Cerebellar cortex (tissue), 1 donor: Measurements from ENCODE around the gene WNT11.

Experiments used
- DNase-seq: peaks from one replicate; pipeline ENCODE4 v3.0.0-alpha.2; 2015; ENCODE audit warnings: low spot score

Gene WNT11

DNA sequence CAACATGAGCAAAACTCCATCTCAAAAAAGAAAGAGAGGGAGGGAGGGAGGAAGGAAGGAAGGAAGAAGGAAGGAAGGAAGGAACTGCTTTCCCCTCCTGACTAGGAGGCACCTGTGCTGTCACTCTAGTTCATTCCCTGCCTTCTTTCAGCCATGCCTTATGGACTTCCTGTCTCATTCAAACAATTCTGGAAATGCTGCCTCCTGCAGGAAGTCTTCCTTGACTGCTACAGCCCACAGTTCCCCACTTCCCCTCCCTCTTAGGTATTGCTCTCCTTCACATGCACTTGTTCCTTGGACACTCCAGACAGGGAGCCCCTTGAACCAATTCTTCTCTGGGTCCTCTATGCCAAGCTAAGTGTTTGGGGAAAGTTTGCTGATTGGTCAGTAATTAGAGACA, 31.6 kb upstream of the WNT11 start:
- DNase-seq, result peak; percentile 54

DNA sequence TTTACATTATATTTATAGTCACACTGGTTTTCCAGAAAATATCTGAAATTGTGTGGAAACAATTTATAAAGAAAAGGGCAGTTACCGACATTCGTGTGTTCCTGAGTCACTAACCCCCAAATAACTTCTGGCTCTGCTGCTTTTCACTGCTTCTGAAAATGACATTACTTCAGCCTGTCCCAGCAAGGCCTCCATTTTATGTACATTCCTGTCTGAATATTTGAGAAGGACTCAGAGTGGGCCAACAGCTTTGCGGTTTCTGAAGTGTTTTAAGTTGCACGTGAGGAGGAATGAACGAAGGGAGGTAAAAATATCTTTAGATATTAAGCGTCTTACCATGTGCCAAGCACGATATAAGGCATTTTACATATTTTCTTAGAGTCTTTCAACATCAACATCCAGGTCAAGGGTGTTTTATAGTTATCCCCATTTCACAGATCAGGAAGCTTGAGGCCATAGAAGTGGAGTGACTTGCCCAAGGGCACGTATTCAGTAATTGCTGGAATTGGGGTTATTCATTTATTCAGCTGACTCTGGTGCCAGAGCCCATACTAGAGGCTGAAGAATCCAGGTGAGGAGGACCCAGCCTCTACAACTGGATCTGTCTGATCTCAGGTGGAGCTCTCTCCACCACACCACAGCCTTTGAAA, 30.8 kb upstream of the WNT11 start:
- no peak for DNase-seq

DNA sequence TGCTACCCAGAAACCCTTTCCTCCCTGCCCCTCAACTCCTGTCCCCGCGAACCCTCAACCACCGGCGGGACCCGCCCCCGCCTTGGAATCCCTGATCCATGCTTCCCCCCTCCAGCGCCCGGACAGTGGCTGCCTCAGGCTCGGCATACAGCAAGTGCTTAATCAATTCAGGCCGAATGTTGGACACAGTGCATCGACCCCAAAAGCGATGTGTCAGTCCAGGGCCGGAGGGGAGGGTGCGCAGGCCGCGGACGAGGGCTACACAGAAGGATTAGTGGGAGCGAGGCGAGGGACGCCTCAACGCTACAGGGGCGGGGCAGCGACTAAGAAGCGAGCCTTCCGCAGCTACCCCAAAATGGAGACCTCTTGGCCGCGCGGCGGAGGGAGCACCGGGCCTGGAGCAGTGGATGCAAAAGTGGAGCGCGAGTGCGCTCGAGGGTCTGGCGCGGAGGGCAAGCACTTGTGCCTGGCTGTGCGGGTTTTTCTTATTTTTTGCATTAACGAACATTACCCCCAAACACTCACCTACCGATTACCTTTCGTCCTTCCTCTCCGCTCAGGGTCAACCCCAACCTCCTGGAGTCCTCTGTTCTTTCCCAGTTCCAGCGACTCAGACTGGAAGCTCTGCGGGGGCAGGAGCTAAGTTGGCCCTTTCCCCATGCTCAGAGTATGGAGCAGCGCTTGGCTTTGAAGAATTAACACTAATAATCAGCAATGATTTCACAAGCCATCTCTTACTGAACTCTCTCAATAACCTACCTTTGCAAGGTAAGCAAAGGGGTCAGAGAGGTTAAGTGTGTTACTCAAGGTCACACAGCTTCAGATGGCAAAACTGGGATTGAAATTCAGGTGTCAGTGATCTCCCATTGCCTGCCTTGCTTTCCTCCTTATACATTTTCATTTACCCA, 30.0 kb upstream of the WNT11 start:
- peak; percentile 68 for DNase-seq

DNA sequence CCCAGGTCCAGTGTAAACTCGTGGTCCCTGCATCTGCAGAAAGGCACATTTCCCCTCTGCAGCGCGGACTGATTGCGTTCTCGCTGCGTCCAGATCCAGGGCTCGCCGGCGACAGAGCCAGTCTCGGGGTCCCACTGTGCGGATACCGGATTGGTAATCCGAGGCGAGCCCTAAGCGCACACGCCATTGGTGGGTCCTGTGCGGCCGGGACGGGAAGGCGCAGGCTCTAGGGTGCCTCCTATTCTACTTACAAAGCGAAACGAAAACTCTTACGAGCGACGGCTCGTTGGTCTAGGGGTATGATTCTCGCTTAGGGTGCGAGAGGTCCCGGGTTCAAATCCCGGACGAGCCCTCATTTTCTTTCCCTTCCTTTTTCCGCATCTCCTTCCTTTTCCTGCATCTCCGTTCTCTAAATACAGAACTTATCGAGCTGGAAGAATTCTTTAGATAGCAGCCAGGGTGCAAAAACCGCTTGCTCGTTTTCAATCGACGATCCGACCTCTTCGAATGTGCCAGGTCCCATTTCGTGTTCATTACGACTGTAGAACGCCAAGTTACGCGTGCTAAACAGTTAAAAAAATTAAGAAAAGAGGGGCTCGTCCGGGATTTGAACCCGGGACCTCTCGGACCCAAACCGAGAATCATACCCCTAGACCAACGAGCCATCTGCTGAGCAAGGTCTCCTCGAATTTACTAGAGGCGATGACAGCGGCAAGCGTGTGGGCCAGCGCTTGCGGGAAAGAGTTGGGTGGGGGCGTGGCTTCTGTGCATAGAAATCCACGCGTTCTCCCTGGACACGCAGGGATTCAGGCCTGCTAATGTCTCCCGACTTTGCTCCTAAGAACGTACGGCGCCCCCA, 29.2 kb upstream of the WNT11 start:
- DNase-seq, result peak; percentile 97

DNA sequence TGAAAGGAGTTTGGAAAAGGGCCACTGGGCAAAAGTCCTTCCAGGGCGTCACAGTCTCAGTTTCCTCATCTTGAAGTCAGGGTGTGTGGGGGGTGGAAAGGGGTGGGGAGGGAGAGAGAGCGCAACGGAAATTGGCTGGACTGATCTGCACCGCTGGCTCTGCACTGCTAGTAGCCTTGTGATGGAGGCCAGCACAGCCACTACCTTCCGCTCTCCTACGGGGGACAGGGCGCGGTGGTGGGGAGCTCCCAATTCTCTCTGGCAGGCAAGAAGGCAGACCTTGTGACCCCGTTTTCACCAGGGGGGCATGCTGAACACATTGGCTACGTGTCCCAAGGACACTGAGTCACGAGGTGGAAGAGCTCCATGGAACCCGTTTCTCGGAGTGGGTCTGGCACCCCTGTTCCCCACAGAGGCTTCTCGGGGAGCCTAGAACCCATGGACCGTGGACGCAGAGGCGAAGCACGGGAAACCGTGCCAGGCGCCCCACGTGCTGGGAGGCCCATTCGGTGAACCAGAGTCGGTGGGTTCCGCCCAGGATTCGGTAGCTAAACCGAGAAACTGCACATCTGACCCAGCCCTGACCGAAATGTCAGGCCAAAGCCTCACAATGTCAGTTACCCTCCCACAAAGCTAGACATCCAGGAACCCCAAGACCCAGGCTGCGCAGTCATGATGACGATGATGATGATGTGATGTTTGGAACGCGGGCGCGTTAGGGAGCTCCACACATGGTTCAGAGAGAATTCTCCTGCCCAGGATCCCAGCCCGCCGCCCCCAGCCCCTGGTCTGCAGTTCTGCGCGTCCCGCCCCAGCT, 28.3 kb upstream of the WNT11 start:
- DNase-seq, result peak; percentile 71

DNA sequence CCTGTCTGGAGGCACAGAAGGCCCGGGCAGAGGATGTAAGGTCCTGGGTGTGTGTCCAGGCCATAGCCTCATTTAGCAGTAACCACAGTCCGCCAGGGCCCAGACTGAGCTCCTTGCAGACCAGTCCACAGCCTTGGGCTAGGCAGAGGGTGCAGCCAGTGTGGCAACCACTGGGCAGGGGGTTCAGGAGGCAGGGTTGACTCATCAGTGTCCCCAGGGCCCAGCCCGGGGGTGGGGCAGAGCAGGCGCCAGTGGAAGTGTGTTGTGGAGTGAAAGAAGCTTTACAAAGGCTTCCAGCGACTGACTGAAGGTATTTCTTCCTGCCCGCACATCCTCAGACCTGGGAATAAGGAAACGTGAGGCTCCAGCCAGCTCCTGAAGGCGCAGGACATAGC, 27.7 kb upstream of the WNT11 start:
- DNase-seq, result peak; percentile 39

DNA sequence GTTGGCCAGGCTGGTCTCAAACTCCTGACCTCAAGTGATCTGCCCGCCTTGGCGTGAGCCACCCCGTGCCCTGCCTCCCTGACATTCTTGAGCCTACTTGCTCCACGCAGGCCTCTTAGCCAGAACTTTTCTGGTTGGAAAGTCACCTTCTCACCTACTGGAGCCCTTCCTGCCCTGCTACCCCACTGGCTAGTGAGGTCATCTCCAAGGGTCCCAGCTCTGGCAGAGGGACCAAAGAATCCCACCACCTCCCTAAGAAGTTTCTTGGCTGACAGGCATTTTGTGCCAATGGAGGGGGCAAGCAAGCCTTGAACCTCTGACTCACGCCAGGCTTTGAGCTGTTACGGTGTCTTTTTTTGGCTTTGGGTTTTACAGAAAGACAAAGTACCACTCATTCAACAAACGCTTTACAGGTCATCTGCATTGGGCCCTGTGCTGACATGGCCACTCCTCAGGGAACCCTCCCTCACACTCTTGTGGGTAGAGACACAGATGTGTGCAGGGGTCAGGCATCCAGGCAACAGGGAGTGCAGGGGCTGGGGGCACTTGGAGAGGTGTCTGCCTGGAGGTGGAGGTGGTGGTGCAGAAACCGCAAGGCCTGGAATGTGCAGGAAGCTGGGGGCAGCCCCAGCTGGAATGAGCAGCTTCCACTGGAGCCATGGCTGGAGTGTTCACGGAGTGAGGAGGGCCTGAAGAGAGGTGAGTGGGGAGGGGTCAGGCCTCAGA, 27.1 kb upstream of the WNT11 start:
- DNase-seq, result no peak

DNA sequence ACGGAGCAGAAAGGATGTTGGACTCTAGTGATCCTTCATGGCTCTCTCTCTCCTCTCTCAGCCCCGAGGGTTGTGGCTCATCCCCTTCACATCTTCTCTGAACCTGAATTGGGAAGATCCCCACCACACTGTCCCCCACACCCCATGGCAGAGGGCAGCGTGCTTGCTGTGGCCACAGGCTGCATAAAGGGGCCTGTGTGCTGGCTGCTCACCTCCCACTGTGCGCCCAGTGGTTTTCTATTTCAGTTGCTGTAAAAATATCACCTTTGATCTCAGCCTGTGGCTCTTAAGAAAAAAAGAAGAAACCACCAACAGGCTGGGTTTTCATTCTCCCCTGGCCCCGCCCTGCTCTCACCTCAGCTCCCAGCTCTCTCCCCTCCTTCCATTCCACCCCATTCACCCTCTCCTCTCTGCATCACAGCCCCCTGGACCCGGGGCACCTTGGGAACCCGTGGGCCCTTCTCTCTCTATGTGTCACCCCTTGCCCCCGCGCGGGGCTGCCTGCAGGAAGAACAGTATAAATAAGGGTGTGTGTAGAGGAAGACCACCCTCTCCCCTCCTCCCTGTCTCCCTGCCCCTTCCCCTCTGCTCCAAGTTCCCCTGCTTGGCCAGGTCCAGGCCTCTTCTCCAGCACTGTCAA, 25.8 kb upstream of the WNT11 start:
- DNase-seq, result no peak

DNA sequence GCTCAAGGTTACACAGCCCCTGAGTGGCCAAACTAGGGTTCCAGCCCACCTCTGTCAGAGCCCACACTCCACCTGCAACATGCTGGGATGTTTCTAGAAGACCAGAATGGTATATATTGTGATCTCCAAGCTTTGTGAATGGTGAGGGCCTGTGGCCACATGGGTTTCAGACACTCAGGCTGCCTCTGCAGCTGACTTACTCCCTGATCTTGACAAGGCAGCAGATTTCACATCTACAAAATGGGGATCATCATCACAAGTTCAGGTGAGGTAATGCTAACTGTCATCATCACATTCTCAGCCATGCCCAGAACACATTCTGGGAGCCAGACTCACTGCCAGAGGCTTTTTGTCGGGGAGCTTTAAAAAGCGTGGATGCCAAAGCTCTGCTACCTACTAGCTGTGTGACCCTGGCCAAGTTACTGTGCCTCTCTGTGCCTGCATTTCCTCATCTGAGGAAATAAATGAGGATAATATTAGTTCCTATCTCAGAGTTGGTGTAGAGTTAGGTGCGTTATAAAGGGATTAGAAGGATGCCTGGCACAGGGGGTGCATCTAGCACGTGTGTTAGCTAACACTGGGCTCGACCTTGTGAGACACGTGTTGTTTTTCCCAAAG, 24.9 kb upstream of the WNT11 start:
- no peak for DNase-seq

DNA sequence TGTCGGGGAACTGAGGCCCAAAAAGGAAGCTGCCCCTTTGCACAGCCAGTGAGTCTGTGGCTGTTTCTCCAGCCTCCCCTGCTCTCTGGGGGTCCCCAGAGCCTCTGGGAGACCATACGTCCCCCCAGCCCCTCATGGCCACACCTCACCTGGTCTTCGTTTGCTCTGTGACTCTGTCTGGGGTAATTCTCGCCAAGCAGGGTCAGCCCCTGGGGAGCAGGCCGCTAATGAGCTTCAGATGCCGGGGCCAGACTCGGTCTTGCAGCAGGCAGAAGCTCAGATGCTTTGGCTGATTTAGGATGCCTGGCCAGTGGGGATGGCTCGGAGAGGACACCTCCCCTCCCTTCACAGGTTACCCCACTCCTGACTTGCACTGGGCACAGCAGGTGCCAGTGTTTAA, 24.1 kb upstream of the WNT11 start:
- DNase-seq, result no peak

DNA sequence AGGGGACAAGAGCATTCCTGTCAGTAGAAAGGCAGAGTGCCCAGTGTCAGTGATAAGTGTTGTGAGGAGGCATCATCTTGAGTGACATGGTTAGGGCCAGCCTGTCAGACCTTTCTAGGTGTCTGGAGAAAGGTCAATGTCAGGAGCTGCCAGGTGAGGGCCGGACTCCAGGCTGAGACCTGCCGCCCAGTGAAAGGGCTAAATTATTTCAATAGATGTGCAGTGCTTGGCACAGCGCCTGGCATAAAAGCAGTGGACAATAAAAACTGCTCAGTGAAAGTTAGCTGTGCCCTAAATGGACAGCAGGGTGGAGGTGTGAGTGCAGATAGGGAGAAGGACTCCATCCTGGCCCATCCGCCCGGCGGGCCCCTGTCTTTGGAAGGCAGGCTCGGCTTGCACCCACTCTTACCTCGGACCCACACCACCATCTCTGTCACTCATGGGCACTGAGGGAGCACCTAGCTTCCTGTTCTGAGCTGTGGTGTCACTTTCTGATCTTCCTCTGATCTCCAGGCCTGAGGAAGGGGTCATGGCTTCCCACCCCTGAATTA, 23.5 kb upstream of the WNT11 start:
- no peak for DNase-seq

DNA sequence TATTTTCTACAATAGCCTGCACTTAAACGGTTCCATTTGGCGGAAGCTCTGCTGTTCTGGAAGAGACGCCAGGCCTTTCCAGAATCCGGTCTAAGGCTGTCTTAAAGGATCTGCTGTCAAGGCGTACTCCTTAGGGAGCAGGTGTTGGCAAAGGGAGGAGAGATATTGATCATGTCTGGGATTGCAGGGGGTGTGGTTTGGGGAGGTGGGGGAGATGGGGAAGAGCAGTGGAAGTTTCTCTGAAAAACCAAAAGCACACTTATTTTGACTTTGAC, 22.5 kb upstream of the WNT11 start:
- DNase-seq, result no peak

DNA sequence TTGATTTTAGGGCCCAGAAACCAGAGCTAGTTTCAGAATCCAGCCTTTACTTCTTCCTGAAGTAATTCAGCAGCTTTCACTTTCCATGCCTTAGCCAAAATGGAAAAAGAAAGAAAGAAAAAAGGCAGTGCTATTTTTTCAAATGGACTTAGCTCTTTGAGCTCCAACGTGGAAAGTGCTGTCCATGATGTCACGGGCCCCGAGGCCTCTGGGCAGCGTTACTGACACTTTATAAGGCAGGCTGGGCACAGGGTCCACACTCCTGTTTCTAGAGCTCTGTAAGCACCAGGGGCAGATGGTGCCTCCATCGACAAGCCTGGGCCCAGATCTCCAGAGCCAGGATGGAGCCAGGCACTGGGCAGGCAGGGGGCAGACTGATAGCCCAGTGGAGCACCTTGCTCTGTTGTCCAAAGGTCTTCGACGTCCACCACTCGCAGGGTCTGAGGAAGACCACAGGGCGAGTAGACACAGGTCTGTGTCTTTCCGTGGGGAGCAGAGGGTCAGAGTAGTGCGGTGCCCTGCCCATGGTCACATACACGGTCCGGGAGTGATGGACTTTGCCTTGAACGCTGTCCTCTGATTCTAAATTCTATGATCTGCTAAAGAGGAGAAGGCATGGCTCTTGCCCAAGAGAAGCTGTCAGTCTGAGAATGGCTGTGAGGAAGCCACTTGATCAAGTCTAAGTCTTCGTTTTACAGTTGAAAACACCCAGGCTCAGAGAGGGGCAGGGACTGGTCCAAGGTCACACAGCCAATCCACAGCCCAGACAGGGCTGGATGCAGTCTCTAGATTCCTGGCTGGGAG, 22.0 kb upstream of the WNT11 start:
- no peak for DNase-seq

DNA sequence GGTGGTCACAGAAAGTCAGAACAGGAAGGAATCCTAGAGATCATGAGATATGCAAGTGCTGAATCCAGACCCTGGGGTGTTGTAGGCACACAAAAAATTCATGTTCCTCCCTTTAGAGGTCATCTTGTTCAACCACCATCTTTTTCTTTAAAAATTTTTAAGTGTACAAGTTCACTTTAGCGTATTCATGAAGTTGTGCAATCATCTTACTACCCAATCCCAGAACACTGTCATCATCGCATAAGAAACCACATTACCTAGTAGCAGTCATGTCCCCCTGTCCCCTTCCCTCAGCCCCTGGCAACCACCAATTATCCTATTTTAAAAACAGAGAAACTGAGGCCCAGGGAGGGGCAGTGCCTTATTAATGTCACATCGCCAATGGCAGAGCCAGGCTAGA, 20.3 kb upstream of the WNT11 start:
- DNase-seq, result no peak

DNA sequence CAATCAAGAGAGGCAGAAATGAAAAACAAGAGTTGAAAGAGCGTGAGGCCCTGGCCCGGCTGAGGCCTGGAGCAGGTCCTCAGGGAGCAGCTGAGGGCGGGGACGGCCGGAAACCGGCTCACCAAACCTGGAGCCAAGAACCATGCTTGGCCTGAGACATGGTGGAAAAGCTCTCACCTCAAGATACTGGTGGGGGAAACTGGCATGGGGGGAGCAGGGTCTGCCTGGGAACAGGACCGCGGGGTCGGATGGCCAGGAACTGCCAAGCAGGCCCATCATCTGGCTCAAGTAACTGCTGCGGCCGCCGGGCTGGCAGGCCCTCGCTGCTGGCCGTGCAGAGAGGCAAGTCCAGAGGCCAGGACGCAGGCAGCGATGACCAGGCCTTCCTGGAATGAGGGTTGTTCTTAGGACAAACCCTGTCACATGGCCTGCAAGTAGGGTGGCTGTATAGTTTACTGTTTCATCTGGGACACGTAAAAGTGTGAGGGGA, 18.9 kb upstream of the WNT11 start:
- no peak for DNase-seq

DNA sequence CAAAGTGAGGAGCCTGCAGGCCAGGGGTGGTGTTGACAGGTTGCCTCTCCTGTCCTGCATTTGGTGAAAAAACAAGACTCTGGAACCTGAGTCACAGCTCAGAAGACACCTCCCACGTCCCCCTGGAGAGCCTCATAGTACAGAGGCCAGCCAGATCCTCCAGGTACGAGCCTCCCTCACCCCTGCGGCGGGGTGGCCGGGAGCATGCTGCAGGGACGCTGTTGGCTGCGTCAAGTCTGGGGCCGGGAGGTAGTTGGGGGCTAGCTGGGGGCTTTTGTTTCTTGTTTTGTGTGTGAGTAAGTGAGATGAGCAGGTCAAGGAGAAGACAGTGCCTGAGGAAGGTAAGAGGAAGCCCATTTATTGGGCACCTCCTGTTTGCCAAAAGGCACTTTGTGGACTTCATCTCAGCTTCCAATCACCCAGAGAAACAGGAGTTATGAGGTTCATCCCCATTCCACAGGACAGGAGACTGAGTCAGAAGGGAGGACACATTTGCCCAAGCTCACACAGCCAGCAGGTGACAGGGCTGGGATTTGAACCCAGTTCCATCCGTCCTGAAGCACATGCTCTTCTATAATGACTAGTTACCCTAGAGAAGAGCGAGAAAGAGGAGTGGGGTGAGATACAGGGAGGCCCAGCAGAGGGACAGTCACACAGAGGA, 18.3 kb upstream of the WNT11 start:
- DNase-seq, result no peak

DNA sequence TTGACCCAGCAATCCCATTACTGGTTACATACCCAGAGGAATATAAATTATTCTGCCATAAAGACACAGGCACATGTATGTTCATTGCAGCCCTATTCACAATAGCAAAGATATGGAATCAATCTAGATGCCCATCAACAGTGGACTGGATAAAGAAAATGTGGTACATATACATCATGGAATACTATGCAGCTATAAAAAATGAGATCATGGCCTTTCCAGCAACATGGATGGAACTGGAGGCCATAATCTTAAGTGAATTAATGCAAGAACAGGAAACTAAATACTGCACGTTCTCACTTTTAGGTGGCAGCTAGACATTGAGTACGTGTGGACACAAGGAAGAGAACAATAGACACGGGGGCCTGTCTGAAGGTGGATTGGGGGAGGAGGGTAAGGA, 15.1 kb upstream of the WNT11 start:
- no peak for DNase-seq

DNA sequence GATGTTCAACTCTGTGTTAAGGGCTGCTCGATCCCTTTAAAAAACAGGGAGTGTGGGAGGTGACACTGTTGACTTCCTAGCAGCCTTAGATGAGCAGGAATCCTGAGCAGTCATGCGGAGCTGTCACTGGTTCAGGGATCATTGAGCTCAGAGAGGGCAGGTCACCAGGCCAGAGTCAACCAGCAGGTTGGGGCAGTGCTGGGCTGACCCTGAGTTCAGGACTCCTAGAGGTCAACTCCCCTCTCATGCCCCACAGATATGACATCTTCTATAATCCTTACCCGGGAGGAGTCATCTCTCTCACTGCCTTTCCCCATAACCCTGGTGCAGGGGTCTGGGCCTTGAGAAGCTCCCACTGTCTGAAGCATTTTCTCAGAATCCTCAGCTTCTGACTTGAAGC, 12.9 kb upstream of the WNT11 start:
- no peak for DNase-seq
